H1 (cell line): ENCODE measurements around the gene TMEM183A. TPM values are rescaled to one million over a fixed set of nuclear protein-coding genes. Genes with fewer than 3 reads are reported as not detected.

ENCODE experiments used
- KDM4A ChIP-seq: IDR thresholded peaks from one replicate; pipeline ENCODE4 v1.7.1; 2012; ENCODE audit warnings: low read depth, mild to moderate bottlenecking, moderate library complexity, low read length, inconsistent platforms; ENCODE audit not compliant: severe bottlenecking
- polyA plus RNA-seq, 7 experiments: library from polyadenylated mRNA; depleted of rRNA in 3 of 7; stranded (reverse) in 5 of 7; unstranded in 2 of 7; fragments of >200 nt in 5 of 7; fragments of 200-250 nt in 2 of 7; gene quantifications; 1 replicate in 5 of 7; 2 replicates in 1 of 7; 4 replicates in 1 of 7; pipeline versions ENCODE4 v1.2.1 to v1.2.3, GENCODE V29; 2011 to 2013; ENCODE audit warnings: missing spikeins in 2 of 7, mixed read lengths in 2 of 7
- total RNA-seq: library from RNA; stranded (reverse); fragmentation: NEBNext Ultra II Directional; extraction: Animal tissue kit (Norgen Biotek cat#: 25700); gene quantifications from 2 replicates; pipeline ENCODE4 v1.2.1, GENCODE V29; 2021

Gene TMEM183A
- total and polyA plus RNA-seq, 2 of the 8 experiments (the other 6 are each of a cell fraction or from before 2014, with no cell fraction given): 107 to 173 TPM

- TF ChIP-seq KDM4A: no peak
These were observed 31.9 kb downstream of the TMEM183A start (continued) for GRCh38 chr1:203038891-203039608.
